IPS-18c (cell line): ENCODE results near the gene IFT22.
"Not testable (repeated sequence)": the region's sequence is repeated elsewhere in the genome, so short reads cannot be mapped to it uniquely, and the experiment has no call there.

Source experiments
- H3K4me3 ChIP-seq: 2 replicates; pipeline ENCODE4 v1.7.0; 2013; ENCODE audit warnings: low read depth, mild to moderate bottlenecking, low read length, moderate library complexity; ENCODE audit not compliant: insufficient read depth
- H3K9me3 ChIP-seq: one replicate; pipeline ENCODE4 v1.6.1; 2013; ENCODE audit warnings: mild to moderate bottlenecking, low read length, moderate library complexity; ENCODE audit not compliant: control insufficient read depth, insufficient read depth

The IFT22 gene

GRCh38 chr7:101332026-101332425 lies 10.4 kb upstream of the IFT22 start:
- no peaks in the 10 kb centered on the region for H3K9me3 ChIP-seq
- H3K4me3 ChIP-seq, result no peak overlapping the region

DNA sequence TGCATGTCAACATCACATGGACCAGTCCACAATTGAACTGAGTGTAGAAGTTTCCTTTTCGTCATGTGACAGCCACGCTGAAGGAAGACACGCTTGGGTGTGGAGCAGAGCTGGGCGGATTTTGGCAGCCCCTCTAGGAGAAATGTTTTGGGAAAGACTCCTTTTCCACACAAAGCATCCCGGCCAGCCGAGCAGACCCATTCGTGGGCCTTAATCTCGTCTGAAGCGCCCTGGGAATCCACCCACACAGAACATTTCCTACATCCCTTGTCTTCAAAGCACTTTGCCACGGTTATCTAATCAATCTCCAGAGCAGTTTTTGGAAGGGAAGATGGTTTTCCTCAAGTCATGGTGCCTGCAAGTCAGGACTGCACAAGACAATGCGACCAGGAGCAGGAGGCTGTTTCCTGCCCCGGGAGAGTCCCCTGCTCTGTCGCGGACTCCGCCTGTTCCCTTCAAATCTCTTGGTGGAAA lies 8.4 kb upstream of the IFT22 start:
- Histone ChIP-seq H3K9me3 (no peaks in the 10 kb centered on the region), H3K4me3 (no peak overlapping the region)

- Histone ChIP-seq H3K4me3 (no peak overlapping the region), H3K9me3 (no peaks in the 10 kb centered on the region)
These were observed 6.5 kb upstream of the IFT22 start for GRCh38 chr7:101328159-101328558.

- Histone ChIP-seq H3K4me3 (no peak overlapping the region), H3K9me3 (peaks cover 3% of the 10 kb centered on the region)
These were observed 2.2 kb downstream of the IFT22 start for GRCh38 chr7:101319401-101319800.

DNA sequence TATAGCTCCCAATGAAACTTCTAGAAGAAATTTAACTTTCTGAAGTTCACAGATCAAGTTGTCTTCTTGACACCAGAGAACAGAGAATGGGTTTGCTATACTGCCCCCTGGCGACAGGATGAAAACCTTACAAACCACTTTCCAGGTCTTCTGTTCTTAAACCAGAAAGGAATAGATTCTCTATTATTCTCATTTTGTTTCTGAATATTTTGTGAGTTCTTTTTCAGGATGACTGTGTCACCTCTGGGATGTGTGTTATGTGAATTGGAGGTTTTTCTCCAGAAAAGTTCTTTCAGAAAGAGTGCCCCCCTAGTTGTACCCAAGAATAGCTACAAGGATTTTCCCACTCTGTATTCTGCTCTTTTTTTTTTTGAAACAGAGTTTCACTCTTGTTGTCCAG lies 6.3 kb downstream of the IFT22 start:
- H3K9me3 ChIP-seq, result peaks cover 3% of the 10 kb centered on the region
- no peak overlapping the region for H3K4me3 ChIP-seq

GRCh38 chr7:101308245-101309085 lies 13.1 kb downstream of the IFT22 start:
- H3K9me3 ChIP-seq, result no peaks in the 10 kb centered on the region
- H3K4me3 ChIP-seq, result peak overlapping the region; percentile 79

GRCh38 chr7:101306307-101306706 lies 15.3 kb downstream of the IFT22 start:
- no peak overlapping the region for H3K4me3 ChIP-seq
- H3K9me3 ChIP-seq, result no peaks in the 10 kb centered on the region

- Histone ChIP-seq H3K9me3 (no peaks in the 10 kb centered on the region), H3K4me3 (peak overlapping the region; percentile 67)
These were observed 18.4 kb downstream of the IFT22 start for GRCh38 chr7:101303102-101303701.

DNA sequence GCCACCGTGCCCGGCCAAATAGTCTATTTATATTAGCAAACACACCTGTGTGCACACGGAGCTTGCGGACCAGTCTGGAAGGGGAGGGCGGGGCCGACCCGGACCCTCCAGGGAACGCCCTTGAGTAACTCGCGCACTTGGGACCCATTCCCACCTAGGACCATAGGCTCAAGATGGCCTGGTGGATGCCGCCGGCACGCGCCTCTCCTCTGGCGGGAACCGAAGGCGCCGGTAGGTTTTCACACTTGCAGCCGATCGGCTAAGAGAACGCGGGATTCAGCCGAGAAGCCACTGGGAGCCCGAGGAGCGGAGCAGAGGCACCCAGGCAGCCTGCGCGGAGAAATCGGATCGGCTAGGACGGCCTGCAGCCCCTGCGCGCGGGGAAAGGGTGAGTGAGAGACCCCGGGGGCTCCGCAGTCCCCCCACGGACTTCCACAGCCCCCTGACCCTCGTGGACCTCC lies 18.9 kb downstream of the IFT22 start:
- Histone ChIP-seq H3K4me3 (peak overlapping the region; percentile 67), H3K9me3 (no peaks in the 10 kb centered on the region)

- H3K4me3 ChIP-seq, result peak overlapping the region; percentile 73
These were observed 20.9 kb downstream of the IFT22 start for GRCh38 chr7:101300465-101301376.

GRCh38 chr7:101299511-101300464 lies 21.8 kb downstream of the IFT22 start:
- H3K4me3 ChIP-seq, result peak overlapping the region; percentile 73

More at GRCh38 chr7:101300465-101301376, 20.9 kb downstream of the IFT22 start:
- no peaks in the 10 kb centered on the region for H3K9me3 ChIP-seq

DNA sequence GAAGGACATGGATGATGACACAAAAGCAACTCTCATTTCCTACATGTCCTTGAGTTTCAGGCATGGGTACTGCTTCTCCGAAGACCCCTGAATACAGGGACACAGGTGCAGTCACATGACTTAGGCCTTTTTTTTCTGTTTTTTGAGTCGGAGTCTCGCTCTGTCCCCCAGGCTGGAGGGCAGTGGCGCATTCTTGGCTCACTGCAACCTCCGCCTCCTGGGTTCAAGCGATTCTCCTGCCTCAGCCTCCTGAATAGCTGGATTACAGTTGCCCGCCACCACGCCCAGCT lies 26.8 kb downstream of the IFT22 start:
- Histone ChIP-seq H3K9me3 (no peaks in the 10 kb centered on the region), H3K4me3 (no peak overlapping the region)

More at GRCh38 chr7:101299511-101300464, 21.8 kb downstream of the IFT22 start:
- H3K9me3 ChIP-seq, result no peaks in the 10 kb centered on the region

DNA sequence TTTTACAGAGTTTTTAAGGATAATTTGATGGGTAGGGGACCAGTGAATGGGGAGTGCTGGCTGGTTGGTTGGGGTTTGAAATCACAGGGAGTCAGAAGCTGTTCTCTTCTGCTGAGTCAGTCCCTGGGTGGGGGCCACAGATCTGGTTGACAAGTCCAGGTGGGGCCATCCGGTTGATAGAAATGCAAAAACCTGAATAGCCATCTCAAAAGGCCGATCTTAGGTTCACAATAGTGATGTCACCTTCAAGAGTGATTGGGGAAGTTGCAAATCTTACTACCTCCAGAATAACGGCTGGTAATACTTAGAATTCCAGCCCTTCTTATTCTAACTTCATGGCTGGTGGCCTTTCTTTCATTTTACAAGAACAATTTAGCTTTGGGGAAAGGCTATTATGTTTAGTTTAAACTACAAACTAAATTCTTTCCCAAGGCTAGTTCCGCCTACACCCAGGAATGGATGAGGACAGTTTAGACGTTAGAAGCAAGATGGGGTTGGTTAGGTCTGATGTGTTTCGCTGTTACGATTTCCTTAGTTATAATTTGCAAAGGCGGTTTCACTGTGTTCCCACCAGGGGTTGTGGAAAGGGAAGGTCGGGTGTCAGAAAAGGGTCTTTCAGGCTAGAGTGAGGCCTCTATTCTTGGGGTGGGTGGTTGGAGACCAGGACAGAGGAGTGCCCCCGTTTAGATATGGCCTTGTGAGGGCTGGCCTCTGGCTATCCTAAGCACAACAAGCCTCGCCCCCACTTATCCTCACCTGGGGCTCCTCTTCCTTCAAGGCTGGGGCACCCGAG lies 27.4 kb downstream of the IFT22 start:
- Histone ChIP-seq H3K4me3 (no peak overlapping the region), H3K9me3 (no peaks in the 10 kb centered on the region)

GRCh38 chr7:101293069-101294021 lies 28.3 kb downstream of the IFT22 start:
- H3K9me3 ChIP-seq, H3K4me3 ChIP-seq: not testable (repeated sequence)

DNA sequence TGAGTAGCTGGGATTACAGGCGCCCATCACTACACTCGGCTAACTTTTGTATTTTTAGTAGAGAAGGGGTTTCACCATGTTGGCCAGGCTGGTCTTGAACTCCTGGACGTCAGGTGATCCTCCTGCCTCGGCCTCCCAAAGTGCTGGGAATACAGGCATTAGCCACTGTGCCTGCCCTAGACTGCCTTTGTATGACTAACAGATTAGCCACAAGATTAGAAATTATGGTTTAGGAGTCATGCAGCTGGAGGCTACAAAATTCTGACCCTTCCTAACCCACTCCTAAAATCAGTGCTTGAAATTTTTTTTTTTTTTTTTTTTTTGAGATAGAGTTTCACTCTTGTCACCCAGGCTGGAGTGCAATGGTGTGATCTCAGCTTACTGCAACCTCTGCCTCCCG lies 29.0 kb downstream of the IFT22 start:
- not testable (repeated sequence) for H3K4me3 ChIP-seq, H3K9me3 ChIP-seq
